OCI-LY1 (cell line): ENCODE data around the gene COL9A2.

Experiments used
- H2AFZ ChIP-seq: fragments of 200-600 bp; sonication (generic), shearing (Covaris generic); 2 replicates; pipeline ENCODE4 v1.6.0; 2014; ENCODE audit warnings: antibody characterized with exemption, mild to moderate bottlenecking, low read length
- H3F3A ChIP-seq: fragments of 200-600 bp; sonication (generic), shearing (Covaris generic); 2 replicates; pipeline ENCODE4 v1.6.0; 2014; ENCODE audit warnings: mild to moderate bottlenecking, antibody characterized with exemption, low read length, moderate library complexity; ENCODE audit not compliant: insufficient read depth
- H3K27ac ChIP-seq: fragments of 200-600 bp; sonication (generic); 2 replicates; pipeline ENCODE4 v1.5.1; 2014; ENCODE audit warnings: low read length, mixed run types, mild to moderate bottlenecking, low read depth; ENCODE audit not compliant: poor library complexity, severe bottlenecking
- H3K27me3 ChIP-seq: fragments of 200-600 bp; sonication (generic); 2 replicates; pipeline ENCODE4 v1.6.0; 2014; ENCODE audit warnings: antibody characterized with exemption, mild to moderate bottlenecking, low read length, moderate library complexity; ENCODE audit not compliant: insufficient read depth
- H3K36me3 ChIP-seq: fragments of 200-600 bp; sonication (generic); 2 replicates; pipeline ENCODE4 v1.6.1; 2014; ENCODE audit warnings: mild to moderate bottlenecking, antibody characterized with exemption, low read length, moderate library complexity, mixed read lengths; ENCODE audit not compliant: insufficient read depth
- H3K4me1 ChIP-seq: fragments of 200-600 bp; sonication (generic); 2 replicates; pipeline ENCODE4 v1.5.1; 2014; ENCODE audit warnings: mild to moderate bottlenecking, low read length, moderate library complexity; ENCODE audit not compliant: insufficient read depth, severe bottlenecking
- H3K4me2 ChIP-seq: fragments of 200-600 bp; sonication (generic), shearing (Covaris generic); 2 replicates; pipeline ENCODE4 v1.6.1; 2014; ENCODE audit warnings: low read length
- H3K4me3 ChIP-seq: fragments of 200-600 bp; sonication (generic); 2 replicates; pipeline ENCODE4 v1.5.1; 2014; ENCODE audit warnings: low read length, low read depth, mild to moderate bottlenecking, mixed read lengths; ENCODE audit not compliant: poor library complexity, severe bottlenecking
- H3K79me2 ChIP-seq: fragments of 200-600 bp; shearing (Covaris generic); 2 replicates; pipeline ENCODE4 v1.6.1; 2016; ENCODE audit warnings: mixed run types, low read length, mixed read lengths; ENCODE audit not compliant: insufficient read depth
- H3K9ac ChIP-seq: fragments of 200-600 bp; sonication (generic), shearing (Covaris generic); 2 replicates; pipeline ENCODE4 v1.6.1; 2014; ENCODE audit warnings: mild to moderate bottlenecking, low read length, mixed read lengths
- H3K9me2 ChIP-seq: fragments of 200-600 bp; sonication (generic), shearing (Covaris generic); 2 replicates; pipeline ENCODE4 v1.6.1; 2014; ENCODE audit warnings: low read depth, mild to moderate bottlenecking, low read length, mixed read lengths
- H3K9me3 ChIP-seq: fragments of 200-600 bp; shearing (Covaris generic); 2 replicates; pipeline ENCODE4 v1.6.1; 2014; ENCODE audit warnings: low read length, mixed read lengths
- H4K20me1 ChIP-seq: fragments of 200-600 bp; sonication (generic), shearing (Covaris generic); 2 replicates; pipeline ENCODE4 v1.6.0; 2016; ENCODE audit warnings: mild to moderate bottlenecking, low read length; ENCODE audit not compliant: insufficient read depth
- CTCF ChIP-seq: fragments of 200-600 bp; sonication (generic), shearing (Covaris generic); IDR thresholded peaks from 2 replicates; pipeline ENCODE4 v1.5.1; 2017; ENCODE audit warnings: mild to moderate bottlenecking, antibody characterized with exemption, low read length, moderate library complexity, mixed read lengths
- EZH2 ChIP-seq: fragments of 200-600 bp; sonication (generic), shearing (Covaris generic); IDR thresholded peaks from 2 replicates; pipeline ENCODE4 v1.8.0; 2017; ENCODE audit warnings: borderline replicate concordance, mixed run types, mild to moderate bottlenecking, antibody characterized with exemption, low read length, moderate library complexity, mixed read lengths

Gene COL9A2

GRCh38 chr1:40305451-40305850 is 11.6 kb downstream of the COL9A2 start:
- Histone ChIP-seq H3K9ac (no peak overlapping the region), H3K9me3 (no peaks in the 10 kb centered on the region), H3K79me2 (no peaks in the 10 kb centered on the region), H3K9me2 (no peaks in the 10 kb centered on the region), H3K4me2 (no peak overlapping the region), H4K20me1 (no peaks in the 10 kb centered on the region), H3K27me3 (no peaks in the 10 kb centered on the region), H2AFZ (no peak overlapping the region), H3K27ac (no peak overlapping the region), H3K36me3 (no peaks in the 10 kb centered on the region), H3F3A (no peaks in the 10 kb centered on the region), H3K4me3 (no peak overlapping the region), H3K4me1 (no peaks in the 10 kb centered on the region)
- peak; percentile 44; the same call in 1 of the 2 replicates for TF ChIP-seq CTCF
- TF ChIP-seq EZH2 = no peak

- H3K27ac ChIP-seq = no peak overlapping the region
- H3K4me3 ChIP-seq = no peak overlapping the region
- H3K4me2 ChIP-seq = no peak overlapping the region
- H3K36me3 ChIP-seq = no peaks in the 10 kb centered on the region
- no peaks in the 10 kb centered on the region for H4K20me1 ChIP-seq
- H3K4me1 ChIP-seq = no peaks in the 10 kb centered on the region
- TF ChIP-seq CTCF (no peak), EZH2 (no peak)
- H3K9me2 ChIP-seq = no peaks in the 10 kb centered on the region
- H3K79me2 ChIP-seq = no peaks in the 10 kb centered on the region
- no peak overlapping the region for H3K9ac ChIP-seq
- no peaks in the 10 kb centered on the region for H3K27me3 ChIP-seq
- no peak overlapping the region for H2AFZ ChIP-seq
- no peaks in the 10 kb centered on the region for H3K9me3 ChIP-seq
- no peaks in the 10 kb centered on the region for H3F3A ChIP-seq
These were observed 13.3 kb downstream of the COL9A2 start for GRCh38 chr1:40303790-40304189.

- no peaks in the 10 kb centered on the region for H3F3A ChIP-seq
- H4K20me1 ChIP-seq = no peaks in the 10 kb centered on the region
- no peak overlapping the region for H3K4me2 ChIP-seq
- H3K9ac ChIP-seq = no peak overlapping the region
- no peaks in the 10 kb centered on the region for H3K27me3 ChIP-seq
- H3K79me2 ChIP-seq = no peaks in the 10 kb centered on the region
- no peaks in the 10 kb centered on the region for H3K36me3 ChIP-seq
- H3K4me1 ChIP-seq = no peaks in the 10 kb centered on the region
- no peaks in the 10 kb centered on the region for H3K9me2 ChIP-seq
- TF ChIP-seq CTCF = no peak
- no peak for TF ChIP-seq EZH2
- H2AFZ ChIP-seq = no peak overlapping the region
- no peaks in the 10 kb centered on the region for H3K9me3 ChIP-seq
- no peak overlapping the region for H3K27ac ChIP-seq
- H3K4me3 ChIP-seq = no peak overlapping the region
These were observed 13.9 kb downstream of the COL9A2 start for GRCh38 chr1:40303051-40303771.
